Esophagus squamous epithelium (tissue), 4 donors: Measurements from ENCODE around the gene SRC.

ENCODE experiments used
- CTCF ChIP-seq, 6 experiments: fragments of 450-650 bp in 4 of 6; fragments of 200-600 bp in 2 of 6; sonication (generic) in 2 of 6; IDR thresholded peaks; one replicate each; pipeline ENCODE4 v1.5.1; 2016 to 2019; ENCODE audit warnings: antibody characterized with exemption in 6 of 6, mild to moderate bottlenecking in 4 of 6, moderate library complexity in 4 of 6
- POLR2A ChIP-seq, 4 donors: fragments of 450-650 bp; IDR thresholded peaks; one replicate each; pipeline ENCODE4 v1.6.1; 2017; ENCODE audit warnings: antibody characterized with exemption in 4 of 4, mild to moderate bottlenecking in 4 of 4, moderate library complexity in 3 of 4

DNA sequence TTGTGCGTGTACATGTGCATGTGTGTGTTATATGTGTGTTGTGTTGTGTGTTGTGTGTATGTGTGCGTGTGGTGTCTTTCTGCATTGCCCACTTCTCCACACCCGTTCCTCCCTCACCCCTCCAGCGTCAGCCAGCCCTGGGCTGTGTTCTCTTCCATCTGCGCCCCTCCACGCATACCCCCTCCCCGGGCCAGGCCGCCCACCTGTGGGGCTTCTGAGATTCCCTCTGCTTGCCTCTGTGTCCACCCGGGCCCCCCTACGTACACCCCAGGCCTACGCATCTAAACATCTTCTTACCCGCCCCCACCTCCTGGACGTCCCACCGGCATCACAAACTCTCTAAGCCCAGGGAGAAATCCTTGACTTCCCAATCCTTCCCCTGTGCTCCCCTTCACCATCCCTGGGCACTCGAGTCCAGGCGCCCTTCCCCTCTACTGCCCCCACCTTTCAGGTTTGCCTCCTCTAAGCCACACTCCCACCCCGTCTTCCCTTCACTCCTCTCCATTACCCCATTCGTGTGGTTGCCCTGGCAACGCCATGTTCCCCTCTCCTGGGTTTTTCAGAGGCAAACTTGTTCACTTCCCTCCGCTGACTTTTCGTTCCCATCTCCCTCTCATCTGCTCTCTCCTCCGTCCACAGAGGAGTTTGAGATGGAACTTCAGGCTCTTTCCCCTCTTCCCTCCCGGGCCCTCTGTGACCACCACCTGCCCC, 93.4 kb downstream of the SRC start:
- no peak for TF ChIP-seq CTCF (IDR thresholded peaks at IDR 0.05)
- TF ChIP-seq POLR2A (IDR thresholded peaks at IDR 0.05), result no peak
